HG03432 (cell line): ENCODE measurements around the gene TBX18.

Source experiments
- ATAC-seq: cut with Tn5 transposase; IDR thresholded peaks from one replicate; pipeline ENCODE4 v1.9.1; 2021; ENCODE audit warnings: mild to moderate bottlenecking, moderate library complexity; ENCODE audit not compliant: unreplicated experiment

TBX18 gene

DNA sequence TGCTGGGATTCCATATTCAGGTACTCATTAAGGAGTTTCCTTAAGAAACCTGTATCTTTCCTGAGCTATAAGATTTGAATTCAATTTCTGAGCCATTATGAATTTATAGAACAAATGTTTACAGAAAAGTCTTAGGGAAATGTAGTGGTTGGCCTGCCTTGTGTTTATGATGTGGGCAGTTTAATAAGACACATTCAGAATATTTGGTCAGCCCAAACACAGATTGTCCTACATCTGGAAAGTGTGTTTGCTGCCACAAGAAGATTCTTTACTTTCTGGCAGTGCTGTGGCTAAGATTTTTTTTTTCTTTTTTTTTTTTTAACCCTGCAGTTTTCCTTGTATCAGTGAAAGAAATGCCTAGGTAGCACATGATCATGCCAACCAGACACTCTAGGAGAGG lies 15.2 kb downstream of the TBX18 start:
- ATAC-seq: no peak

DNA sequence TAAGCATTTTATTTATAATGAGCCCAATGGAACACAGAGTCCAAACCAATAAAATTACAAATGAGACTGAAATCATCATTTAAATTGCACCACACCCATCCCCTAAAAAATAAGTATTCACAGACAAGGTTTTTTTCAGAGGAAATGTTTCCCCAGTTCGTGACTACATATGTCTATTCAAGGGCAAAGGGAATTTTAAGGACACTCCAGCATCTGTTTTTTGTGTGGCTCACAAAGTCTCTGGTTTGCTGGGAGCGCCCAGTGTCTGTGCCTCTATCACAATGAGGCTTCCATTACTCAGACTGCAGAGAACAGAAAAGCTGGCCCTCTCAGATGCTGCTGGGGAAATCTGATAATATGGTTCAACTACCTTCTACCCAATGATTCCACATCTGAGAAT lies 16.0 kb downstream of the TBX18 start:
- no peak for ATAC-seq

DNA sequence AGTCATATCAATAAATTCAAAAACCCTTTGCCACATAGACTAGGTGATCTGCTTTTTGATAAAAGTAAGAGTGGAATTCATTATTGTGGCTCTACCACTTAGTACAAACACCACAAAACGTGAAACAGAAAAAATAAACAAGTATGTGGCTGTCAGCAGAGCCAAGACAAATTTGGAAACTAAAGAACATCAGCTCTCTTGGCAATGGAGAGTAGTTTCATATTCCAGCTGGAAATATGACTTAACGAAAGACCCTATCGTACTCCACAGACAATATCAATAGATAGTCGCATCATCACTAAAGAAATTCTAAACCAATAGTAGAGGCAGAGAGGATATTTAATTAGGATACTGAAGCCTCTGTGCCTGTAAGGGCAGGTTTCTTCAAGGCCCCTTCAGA lies 20.8 kb downstream of the TBX18 start:
- ATAC-seq: no peak

DNA sequence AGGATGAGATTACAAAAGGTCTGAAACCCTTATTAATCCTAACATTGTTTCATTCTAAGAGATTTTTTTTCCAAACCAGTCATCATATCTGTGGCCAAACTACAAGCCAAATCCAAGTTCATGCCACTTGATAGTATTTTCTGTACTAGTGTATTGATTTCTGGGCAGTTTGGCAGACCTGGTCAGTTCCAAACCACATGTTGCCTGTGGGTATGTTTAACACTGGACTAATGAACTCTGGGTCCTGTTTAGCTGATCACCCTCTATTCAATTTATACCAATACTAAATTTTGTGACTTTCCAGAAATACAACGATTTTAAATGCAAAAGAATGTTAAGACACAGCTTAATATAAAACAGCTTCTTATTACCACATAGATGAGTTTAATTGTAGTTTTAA lies 24.0 kb downstream of the TBX18 start:
- no peak for ATAC-seq

DNA sequence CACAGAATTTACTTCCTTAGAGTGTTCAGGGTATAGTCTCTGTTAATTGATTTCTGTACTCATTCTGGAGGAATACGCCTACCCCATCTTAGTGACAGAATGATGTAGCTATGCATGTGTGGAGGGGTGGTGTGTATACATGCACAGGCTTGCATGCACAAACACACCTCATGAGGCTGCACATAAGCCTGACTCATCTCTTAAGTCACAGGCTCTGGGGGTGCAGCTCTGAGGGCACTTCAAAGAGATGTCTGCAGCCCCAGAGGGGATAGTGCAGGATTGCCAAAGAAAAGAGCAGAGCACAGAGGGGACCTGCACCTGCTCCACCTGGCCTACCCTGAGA lies 24.6 kb downstream of the TBX18 start:
- no peak for ATAC-seq

DNA sequence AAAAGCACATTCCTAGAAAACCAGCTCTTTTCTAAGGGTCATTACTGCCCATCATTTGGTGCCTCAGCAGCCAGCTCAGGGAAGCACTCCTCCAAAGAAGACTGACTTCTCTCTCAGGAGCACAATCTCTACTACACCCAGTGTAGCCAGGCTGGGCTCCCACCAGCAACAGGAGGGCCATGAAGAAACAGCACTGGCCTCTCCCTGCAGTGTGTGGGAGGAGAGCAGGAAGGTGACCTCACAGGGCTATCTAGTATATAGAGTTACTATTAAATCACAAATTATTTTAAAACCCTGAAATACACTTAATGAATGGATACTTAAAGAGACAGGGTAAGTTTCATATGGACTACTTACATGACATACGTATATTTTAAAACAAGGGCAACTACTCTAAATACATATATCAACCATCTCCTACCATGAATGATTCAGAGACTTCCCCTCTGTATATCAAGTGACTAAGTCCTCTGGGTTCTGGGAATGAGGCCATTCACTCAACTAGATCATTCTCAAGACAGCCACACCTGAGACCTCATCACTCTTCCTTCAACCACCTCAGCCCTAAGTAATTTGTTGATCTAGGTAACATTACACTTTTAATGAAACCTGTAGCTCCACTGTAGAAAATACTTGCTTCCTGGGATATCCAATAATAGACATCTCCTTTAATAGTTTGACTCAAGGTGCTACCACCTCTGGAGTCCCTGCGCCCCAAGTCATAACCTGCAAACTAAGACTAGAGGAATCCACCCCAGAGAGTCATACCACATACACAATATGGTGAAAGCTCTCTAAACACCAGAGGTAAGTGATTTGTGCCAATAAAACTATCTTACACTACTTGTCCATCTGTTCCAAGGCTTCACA lies 25.2 kb downstream of the TBX18 start:
- ATAC-seq: no peak

DNA sequence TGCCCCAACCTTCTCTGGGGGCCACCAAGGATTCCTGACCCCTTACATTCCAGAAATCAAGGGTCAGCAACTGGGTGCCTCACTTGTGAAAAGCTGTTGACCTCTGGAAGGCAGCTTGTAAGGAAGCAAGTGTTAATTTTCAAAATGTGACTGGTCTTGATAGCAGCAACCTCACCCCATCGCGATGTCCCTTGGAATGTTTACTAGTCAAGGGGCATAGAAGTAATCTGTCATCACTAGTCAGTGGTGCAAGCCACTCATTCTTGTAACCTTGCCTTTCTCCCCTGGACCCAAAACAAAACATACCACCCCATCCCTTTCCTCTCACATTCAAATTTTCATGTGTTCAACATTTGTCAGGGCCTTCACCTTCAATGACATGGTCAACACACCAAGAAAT lies 30.5 kb downstream of the TBX18 start:
- no peak for ATAC-seq

DNA sequence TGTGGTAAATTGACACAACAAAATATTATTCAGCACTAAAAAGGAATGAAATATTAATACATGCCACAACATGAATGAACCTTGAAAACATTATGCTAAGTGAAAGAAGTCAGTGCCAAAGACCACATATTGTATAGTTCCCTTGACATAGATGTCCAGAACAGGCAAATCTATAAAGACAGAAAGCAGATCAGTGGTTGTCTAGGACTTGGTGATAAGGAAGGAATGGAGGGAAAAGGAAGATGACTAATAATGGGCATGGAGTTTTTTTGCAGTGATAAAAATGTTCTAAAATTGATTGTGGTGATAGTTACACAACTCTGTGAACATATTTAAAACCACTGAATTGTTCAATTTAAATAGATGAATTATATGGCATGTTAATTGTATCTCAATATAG lies 32.5 kb downstream of the TBX18 start:
- ATAC-seq: no peak

DNA sequence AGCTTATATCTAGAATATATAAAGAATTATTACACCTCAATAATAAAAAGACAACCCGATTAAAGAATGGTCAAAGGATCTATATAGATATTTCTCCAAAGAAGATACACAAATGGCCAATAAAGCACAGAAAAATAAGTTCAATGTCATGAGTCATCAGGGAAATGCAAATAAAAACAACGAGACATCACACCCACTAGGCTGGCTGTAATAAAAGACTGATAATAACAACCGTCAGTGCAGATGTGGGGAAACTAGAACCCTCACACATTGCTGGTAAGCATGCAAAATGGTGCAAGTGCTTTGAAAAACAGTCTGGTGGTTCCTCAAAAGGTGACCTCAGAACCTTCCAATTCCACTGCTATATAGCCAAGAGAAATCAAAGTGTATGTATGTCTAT lies 33.0 kb downstream of the TBX18 start:
- no peak for ATAC-seq

DNA sequence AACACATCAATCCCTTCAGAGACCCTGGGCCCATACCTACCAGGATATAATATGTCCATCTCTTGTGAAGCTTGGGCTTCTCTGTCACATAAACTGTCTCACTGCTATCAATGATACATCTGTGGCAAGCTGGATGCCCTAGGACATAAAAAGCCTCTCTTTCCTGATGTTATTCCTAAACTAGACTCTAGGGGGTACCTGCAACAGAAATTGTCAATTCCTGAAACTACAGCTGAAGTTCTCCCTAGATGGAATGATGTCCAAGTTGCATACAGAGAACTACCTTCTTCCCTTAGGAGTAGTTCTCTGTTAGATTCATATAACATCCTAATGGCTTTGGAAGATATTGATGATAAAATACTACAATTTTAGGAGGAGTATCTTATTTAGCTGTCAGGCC lies 35.8 kb downstream of the TBX18 start:
- ATAC-seq: peak; percentile 69

DNA sequence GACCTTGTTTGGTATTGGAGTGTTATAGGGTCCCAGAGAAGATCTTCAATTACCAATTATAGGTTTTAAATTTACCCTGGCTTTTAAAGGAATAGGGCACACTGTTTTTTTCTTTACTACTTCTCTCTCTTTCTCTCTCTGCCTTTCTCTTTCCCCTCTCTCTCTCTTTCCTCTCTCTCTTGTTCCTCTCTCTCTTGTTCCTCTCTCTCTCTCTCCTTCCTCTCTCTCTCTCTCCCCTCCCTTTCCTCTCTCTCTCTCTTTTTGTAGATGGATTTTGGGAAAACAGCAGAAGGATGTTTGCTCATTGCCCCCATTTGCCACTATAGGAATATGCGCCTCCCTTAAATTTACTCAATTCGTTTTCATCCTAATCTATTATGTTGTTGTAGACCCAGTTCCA lies 45.2 kb downstream of the TBX18 start:
- ATAC-seq: no peak

DNA sequence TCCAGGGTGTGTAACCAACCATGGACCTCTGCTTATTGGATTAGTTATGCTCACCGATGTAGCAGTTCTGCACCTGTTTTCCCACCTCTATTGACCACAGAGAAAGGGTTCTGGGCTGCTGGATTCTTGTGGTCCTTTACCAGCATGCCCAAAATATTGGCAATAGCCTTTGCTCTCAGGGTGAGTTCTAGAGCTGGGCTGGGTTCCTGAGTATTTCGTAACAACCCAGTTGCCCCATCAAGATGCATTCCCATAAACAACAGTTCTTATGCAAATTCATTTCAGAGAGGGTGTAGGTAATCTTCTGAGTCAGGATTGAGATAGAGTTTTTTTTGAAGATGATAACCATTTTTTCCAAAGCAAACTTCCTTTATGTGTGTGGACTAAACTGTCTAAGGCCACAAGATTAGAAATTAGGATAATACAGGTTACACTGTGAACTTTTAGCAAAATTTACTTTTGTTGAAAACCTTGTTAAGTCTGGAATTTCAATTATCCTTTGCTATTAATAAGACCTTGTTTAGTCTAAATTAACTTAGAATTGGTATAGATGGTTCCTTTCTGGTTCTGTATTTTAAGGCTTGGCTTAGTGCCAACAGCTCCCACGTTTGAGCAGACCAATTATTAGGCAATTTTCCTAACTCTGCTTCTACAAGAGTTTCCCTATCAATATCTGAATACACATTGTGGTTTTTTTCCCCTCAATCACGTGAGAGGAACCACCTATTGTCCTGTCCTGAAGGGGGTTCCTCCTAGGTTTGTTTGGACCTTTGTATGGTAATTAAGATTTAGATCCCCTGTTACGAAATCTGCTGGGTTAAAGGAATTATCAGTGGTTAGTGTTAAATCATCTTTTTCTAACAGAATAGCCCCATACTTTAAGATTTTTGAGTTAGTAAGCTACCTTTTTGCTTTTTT lies 46.1 kb downstream of the TBX18 start:
- no peak for ATAC-seq

DNA sequence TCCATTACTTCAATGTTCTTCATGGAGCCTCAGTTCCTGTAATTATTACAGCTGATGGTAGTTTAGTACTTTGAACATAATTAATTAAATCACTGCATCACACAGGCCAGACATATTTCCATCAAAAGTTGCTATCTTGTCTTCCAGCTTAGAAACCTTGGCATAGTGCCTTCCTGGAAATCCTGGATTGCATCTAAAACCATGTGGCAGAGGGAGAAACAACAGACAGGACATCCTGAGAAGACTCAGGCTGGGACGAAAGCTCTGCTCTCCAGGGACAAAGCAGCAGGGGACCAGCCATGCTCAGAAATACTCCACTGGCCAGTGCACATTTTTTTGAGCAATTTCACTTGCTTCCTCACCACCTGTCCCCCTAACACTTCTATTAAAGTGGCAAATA lies 55.3 kb downstream of the TBX18 start:
- no peak for ATAC-seq

DNA sequence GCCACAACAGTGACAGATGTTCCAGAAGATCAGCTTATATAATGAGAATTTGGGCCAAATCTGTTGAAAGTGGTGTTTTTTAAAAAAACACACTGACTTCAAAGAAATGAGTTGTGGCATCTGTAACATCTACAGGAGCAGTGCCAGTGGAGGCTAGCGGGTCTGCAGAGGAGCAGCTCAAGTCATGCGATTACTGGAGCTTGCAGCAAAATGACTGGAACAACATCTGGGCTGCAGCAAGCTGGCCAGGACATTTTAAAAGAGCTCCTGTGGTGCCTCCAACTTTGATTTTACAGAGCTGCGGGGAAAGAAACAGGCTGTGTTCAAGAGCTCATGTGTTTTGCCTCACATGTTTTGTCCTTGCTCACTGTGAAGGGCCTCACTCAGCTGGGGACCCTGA lies 57.2 kb downstream of the TBX18 start:
- no peak for ATAC-seq

DNA sequence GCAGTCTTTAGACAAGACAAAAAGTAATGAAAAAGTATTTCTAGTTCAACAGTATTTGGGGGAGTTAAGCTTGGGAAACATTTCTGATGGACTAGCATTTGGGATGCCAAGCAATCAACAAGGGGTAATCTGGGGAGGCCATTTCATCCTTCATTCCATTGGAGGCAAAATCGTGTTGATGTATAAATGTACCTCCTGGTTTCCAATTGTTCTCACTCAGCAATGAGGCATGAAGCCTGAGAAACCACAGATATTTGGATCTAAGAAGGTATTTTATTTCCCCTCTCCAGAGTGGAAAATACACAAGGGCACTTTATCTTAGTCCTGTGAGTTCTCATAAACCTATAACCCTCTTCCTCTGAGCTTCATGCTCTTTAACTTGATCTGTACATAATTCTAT lies 68.2 kb downstream of the TBX18 start:
- ATAC-seq: no peak

DNA sequence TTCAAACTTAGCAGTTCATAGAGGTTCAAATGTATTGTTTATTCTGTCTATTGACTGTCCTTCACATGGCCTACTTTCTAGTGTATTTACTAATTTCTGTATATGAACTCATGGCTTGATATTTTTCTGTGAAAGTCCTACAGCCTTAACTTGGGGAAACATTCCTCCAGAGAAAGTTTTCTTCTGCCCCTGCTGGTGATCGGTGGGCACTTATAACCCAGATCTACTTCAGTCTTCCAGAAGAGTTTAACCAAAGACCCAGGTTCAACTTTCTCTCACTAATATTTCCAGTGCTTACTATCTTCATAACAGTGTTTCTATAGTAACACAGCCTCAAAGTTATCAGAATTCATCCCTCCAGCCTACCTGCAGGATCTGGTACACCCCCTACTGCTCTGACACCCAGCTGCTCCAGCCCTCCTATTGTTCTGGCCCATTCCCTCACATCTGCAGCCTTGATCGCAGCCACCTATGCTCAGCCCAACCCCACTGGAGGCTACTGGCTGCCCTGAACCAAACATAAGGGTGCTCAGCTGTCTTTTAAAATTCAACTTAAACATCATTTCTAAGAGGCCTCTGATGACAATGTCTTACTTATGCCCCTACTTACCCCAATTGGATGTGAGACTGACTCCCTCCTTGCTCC lies 72.3 kb downstream of the TBX18 start:
- no peak for ATAC-seq

DNA sequence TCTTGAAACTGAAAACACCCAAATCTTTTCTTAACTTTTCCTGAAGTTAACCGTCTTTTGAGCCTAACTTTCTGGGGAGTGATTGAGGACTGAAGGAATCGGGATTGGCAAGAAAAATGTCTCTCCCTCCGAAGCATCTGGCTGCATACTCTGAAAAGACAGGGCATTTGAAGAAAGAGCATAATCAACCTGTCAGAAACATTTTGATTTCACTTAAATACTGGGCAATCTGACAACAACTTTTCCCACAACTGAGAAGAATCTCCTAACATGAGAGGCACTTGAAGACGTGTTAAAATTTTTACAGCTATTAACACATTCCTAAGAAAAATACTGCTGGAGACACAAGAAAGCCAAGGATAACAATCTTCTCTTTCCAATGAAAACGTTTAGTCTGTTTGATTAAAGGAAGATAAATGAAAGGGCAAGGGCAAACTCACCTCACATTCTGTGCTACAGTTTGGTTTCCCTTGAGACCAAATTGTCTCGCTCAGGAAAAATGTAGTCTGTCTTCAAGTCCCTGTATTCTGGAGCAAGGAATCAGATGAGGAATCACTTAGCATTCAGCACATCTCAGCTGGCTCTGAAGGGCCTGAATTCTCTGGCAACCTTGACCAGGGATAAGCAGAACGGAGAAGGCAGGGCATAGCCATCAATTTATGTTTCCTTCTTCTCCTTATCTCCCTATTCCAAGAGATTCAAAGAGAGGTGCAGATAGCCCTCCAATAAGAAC lies 76.1 kb downstream of the TBX18 start:
- ATAC-seq: no peak

DNA sequence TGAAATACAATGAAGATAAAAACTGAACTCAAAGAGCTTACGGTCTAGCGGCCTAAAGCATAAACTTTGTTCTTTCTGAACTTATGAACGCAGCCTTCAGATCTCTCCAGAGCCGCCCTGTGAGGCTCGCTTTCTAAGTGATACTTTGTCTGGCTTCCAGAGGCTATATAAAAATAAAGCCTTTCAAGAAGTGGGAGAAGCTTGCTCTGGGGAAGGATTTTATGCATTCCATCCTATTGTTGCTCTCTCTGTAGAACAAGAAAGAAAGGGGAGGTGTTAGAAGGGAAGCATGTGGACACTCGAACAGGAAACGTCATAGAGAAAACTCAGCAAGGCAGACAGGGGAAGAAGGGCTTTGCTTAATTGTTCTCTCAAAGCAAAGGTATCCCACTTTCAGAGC lies 77.0 kb downstream of the TBX18 start:
- no peak for ATAC-seq

DNA sequence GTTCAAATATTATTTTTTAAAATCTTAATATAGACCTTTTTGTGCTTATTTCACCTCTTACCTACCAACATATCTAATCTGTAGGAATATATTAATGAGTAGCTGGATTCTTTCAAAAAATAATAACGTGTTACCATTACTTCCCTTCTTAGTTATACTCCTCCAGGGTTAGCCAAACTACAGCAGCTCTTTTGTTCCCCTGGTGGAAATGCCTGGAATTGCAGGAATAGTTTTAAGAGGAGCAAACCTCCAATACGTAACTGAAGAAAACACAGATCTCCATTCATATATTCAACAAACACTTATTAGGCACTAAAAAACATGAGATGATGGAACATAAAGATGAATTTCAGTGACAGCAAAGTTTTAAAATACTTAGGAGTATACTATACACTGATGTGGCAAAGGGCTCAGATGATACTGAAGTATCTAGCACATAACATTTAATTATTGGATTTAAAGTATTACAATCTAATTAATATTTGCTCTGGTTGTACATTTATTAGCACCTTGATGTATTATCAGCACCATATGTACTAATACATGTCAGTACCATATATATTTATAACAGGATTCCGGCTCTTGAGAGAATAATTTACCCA lies 78.3 kb downstream of the TBX18 start:
- peak; percentile 65 for ATAC-seq

DNA sequence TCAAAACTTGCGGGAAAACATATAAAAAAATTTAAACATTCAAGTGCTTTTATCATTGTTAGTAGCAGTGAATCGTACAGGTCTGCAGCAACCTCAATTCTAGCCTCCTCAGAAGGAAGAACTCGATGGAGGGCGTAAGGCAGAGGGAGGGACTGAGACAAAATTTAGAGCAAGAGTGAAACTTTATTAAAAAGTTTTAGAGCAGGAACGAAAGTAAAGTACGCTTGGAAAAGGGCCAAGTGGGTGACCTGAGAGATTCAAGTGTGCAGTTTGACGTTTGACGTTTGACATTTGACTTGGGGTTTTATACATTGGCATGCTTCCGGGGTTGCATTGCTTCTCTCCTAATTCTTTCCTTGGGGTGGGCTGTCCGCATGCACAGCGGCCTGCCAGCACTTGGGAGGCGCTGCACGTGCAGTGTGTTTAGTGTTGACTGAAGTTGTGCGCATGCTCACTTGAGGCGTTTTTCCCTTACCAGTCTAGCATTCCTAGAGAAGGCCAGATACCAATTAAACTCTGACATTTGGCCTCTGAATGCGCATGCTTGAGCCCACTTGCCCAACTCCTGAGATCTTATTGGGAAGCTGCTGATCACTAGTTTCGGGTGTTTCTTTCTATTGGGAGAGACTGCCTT lies 82.6 kb downstream of the TBX18 start:
- ATAC-seq: no peak
